ELR (cell line): ENCODE data around the gene DIAPH2.

Experiments
- DNase-seq: peaks from one replicate; pipeline ENCODE4 v3.0.0-alpha.2; 2015; ENCODE audit warnings: low read depth

The DIAPH2 gene

GRCh38 chrX:97481228-97481627 is 796.6 kb downstream of the DIAPH2 start:
- no peak for DNase-seq

- no peak for DNase-seq
Measured at GRCh38 chrX:97482666-97483300, 798.1 kb downstream of the DIAPH2 start.

- no peak for DNase-seq
Measured at GRCh38 chrX:97490656-97491055, 806.0 kb downstream of the DIAPH2 start.

GRCh38 chrX:97494756-97495372 is 810.2 kb downstream of the DIAPH2 start:
- DNase-seq, result no peak

GRCh38 chrX:97498093-97498492 is 813.5 kb downstream of the DIAPH2 start:
- DNase-seq, result no peak

GRCh38 chrX:97504431-97504830 is 819.8 kb downstream of the DIAPH2 start:
- DNase-seq, result no peak

GRCh38 chrX:97517763-97518162 is 833.1 kb downstream of the DIAPH2 start:
- DNase-seq, result no peak

- DNase-seq, result no peak
Measured at GRCh38 chrX:97522307-97522706, 837.7 kb downstream of the DIAPH2 start.

- DNase-seq, result peak; percentile 25
Measured at GRCh38 chrX:97524340-97524739, 839.7 kb downstream of the DIAPH2 start.

- peak; percentile 66 for DNase-seq
Measured at GRCh38 chrX:97524997-97525396, 840.4 kb downstream of the DIAPH2 start.

- no peak for DNase-seq
Measured at GRCh38 chrX:97525981-97526380, 841.3 kb downstream of the DIAPH2 start.

- no peak for DNase-seq
Measured at GRCh38 chrX:97527725-97528124, 843.1 kb downstream of the DIAPH2 start.

- DNase-seq, result no peak
Measured at GRCh38 chrX:97529536-97530200, 845.0 kb downstream of the DIAPH2 start.

- DNase-seq, result no peak
Measured at GRCh38 chrX:97531825-97532224, 847.2 kb downstream of the DIAPH2 start.

- no peak for DNase-seq
Measured at GRCh38 chrX:97538745-97539144, 854.1 kb downstream of the DIAPH2 start.

- DNase-seq, result no peak
Measured at GRCh38 chrX:97539970-97540519, 855.4 kb downstream of the DIAPH2 start.

GRCh38 chrX:97547877-97548578 is 863.4 kb downstream of the DIAPH2 start:
- DNase-seq, result peak; percentile 54

GRCh38 chrX:97551821-97552220 is 867.2 kb downstream of the DIAPH2 start:
- no peak for DNase-seq

- no peak for DNase-seq
Measured at GRCh38 chrX:97553833-97554232, 869.2 kb downstream of the DIAPH2 start.

- no peak for DNase-seq
Measured at GRCh38 chrX:97556359-97556758, 871.7 kb downstream of the DIAPH2 start.

GRCh38 chrX:97563531-97564133 is 879.0 kb downstream of the DIAPH2 start:
- DNase-seq, result peak; percentile 60

GRCh38 chrX:97564496-97564895 is 879.9 kb downstream of the DIAPH2 start:
- no peak for DNase-seq
